ENCODE measurements around the gene SEMA3C.

- no peak for TF ChIP-seq CTCF (IDR thresholded peaks at IDR 0.05)
- peak in 1 of 3 donors; percentile 15 for TF ChIP-seq POLR2AphosphoS5 (IDR thresholded peaks at IDR 0.05)
Observed at GRCh38 chr7:80881351-80881900, 37.4 kb downstream of the SEMA3C start.

Measured in stomach (tissue), 4 donors.